NCI-H345 treated with DMSO at 0.1 percent for 48 hours (cell line): ENCODE results near the gene MUC12.

ENCODE experiments used
- DNase-seq: peaks from one replicate; lab custom pipeline; 2025; ENCODE audit not compliant: unreplicated experiment; lab: John Stamatoyannopoulos, UW

Gene MUC12

GRCh38 chr7:100952641-100953040 lies 16.7 kb upstream of the MUC12 start:
- no peak for DNase-seq

DNA sequence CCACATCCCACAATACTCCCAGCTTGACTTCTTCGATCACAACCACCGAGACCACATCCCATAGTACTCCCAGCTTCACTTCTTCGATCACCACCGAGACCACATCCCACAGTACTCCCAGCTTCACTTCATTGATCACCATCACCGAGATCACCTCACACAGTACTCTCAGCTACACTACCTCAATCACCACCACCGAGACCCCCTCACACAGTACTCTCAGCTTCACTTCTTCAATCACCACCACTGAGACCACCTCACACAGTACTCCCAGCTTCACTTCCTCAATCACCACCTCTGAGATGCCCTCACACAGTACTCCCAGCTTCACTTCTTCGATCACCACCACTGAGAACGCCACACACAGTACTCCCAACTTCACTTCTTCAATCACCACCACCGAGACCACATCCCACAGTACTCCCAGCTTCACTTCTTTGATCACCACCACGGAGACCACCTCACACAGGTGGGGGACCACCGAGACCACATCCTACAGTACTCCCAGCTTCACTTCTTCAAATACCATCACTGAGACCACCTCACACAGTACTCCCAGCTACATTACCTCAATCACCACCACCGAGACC lies 11.4 kb upstream of the MUC12 start:
- DNase-seq: no peak

GRCh38 chr7:100959894-100960293 lies 9.5 kb upstream of the MUC12 start:
- no peak for DNase-seq

DNA sequence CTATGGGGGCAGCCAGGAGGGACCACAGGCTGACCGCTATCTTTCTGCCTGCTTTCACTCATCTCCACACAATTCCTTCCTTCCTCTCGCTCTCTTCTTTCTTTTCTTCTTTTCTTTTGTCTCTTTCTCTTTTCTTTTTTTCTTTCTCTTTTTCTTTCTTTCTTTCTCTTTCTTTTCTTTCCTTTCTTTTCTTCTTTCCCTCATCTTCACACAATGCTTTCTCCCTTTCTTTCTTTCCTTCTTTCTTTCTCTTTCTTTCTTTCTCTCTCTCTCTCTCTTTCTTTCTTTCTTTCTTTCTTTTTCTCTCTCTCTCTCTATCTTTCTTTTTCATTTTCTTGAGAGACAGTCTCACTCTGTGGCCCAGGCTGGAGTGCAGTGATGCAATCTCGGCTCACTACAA lies 6.8 kb upstream of the MUC12 start:
- DNase-seq: no peak

- DNase-seq: no peak
These were observed 6.0 kb upstream of the MUC12 start for GRCh38 chr7:100963386-100963785.

DNA sequence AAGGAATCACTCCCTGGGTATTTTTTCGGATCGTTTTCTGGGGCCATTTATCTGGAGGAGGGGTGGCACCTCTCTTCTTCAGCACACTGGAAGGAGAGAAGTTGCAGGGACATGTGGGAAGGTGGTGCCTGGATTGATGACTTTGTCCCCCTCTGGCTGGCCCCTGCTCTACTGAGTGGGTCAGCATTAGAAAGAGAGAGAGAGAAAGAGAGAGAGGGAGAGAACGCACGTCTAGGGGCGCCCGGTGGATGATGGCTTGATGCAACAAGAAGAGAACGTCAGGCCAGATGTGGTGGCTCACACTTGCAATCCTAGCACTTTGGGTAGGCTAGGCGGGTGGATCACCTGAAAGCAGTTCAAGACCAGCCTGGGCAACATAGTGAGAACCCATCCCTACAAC lies 5.5 kb upstream of the MUC12 start:
- no peak for DNase-seq

- no peak for DNase-seq
These were observed 4.7 kb upstream of the MUC12 start for GRCh38 chr7:100964630-100965029.

- DNase-seq: no peak
These were observed 4.2 kb upstream of the MUC12 start for GRCh38 chr7:100965045-100965722.

DNA sequence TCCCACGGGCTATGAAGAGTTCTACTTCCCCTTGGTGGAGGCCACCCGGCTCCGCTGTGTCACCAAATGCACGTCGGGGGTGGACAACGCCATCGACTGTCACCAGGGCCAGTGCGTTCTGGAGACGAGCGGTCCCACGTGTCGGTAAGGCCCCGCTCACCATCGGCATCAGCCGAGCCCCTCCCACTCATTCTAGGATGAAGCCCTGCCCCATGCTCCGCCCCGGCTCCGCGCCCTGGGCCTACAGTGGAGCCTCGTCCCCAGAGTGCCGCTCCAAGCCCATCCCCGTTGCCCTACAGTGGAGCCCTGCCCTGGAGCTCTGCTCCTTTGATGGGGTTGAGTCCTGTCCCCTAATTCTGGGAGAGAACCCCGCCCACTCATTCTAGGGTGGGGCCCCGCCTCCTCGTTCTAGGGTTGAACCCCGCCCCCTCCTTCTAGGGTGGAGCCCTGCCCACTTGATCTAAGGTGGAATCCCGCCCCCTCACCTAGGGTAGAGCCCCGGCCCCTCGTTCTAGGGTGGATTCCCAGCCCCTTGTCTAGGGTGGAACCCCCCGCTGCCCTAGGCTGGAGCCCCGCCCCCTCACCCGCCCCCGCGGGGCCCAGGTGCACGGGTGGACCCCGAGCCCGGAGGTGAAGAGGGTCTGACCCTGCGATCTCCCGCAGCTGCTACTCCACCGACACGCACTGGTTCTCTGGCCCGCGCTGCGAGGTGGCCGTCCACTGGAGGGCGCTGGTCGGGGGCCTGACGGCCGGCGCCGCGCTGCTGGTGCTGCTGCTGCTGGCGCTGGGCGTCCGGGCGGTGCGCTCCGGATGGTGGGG lies 3.4 kb upstream of the MUC12 start:
- no peak for DNase-seq

- DNase-seq: no peak
These were observed 2.6 kb upstream of the MUC12 start for GRCh38 chr7:100966542-100967291.

DNA sequence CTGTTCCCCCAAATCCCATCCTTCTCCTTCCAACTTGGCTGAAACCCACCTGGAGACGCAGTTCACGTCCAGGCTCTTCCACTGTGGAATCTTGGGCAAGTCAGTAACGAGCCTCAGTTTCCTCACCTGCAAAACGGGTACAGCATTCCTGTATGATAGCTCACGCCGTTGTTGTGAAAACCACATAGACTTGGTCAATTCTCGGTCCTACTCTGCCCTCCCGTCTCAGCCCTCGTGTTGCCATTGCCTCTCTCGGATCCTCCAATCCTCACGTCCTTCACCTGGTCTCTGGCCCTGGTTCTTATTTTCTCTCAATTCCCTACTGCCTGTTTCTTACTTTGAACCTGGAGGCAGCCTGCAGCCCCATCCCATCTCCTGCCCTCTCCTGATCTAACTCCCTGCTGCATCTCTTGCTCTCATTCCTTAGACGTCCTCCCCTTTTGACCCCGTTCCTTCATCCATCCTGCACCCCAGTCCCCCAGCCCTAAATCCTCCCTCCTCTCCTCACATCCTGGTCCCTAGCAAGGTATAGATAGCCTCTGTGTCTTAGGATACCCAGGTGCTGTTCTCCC lies 2.0 kb upstream of the MUC12 start:
- DNase-seq: no peak

DNA sequence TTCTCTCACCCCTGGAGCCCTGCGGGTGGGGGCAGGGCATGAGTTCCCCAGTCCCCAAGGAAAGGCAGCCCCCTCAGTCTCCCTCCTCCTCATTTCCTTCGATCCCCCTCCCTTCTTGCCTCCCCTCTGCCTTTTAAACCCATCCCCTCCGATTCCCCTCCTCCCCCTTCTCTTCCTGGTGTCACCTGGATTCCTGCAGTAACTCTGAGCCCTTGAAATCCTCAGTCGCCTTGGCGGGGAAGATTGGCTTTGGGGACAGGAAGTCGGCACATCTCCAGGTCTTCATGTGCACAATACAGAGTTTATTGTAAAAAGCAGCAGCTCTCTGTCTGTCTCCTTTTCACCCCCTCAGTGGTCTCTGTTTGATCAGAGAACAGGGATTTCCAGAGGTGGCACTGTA lies 1.3 kb upstream of the MUC12 start:
- DNase-seq: no peak

GRCh38 chr7:100968650-100969049 lies 715 bp upstream of the MUC12 start:
- no peak for DNase-seq

- DNase-seq: no peak
These were observed 2.0 kb downstream of the MUC12 start for GRCh38 chr7:100971111-100972001.

DNA sequence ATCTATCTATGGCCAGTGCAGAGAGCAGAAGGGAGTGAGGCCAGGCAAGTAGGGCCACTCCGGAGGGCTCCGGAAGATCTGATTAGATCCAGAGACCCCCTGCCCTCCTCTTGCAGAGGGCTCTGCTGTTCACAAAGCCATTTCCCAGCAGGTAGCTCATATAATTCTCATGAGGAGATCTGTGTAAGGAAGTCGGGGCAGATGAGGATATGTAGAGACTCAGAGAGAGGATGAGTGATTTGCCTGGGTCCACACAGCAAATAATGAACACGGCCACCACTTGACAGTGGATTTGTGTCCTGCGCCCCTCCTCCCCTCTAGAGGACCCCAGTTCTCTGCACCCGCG lies 2.6 kb downstream of the MUC12 start:
- DNase-seq: no peak

DNA sequence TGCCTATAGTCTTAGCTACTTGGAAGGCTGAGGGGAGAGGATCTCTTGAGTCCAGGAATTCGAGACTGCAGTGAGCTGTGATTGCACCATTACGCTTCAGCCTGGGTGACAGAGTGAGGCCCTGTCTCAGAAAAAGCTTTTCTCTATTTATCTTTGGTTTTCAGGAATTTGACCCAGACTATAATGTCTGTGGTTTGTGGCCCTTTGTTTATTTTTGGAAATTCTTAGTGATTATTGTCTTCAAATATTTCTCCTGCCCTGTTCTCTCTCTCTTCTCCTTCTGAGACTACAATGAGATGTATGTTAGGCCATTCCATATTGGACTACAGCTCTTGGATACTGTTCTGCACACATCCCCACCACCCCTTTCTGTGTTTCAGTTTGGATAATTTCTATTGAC lies 4.7 kb downstream of the MUC12 start:
- no peak for DNase-seq

GRCh38 chr7:100975371-100975821 lies 6.0 kb downstream of the MUC12 start:
- DNase-seq: no peak

DNA sequence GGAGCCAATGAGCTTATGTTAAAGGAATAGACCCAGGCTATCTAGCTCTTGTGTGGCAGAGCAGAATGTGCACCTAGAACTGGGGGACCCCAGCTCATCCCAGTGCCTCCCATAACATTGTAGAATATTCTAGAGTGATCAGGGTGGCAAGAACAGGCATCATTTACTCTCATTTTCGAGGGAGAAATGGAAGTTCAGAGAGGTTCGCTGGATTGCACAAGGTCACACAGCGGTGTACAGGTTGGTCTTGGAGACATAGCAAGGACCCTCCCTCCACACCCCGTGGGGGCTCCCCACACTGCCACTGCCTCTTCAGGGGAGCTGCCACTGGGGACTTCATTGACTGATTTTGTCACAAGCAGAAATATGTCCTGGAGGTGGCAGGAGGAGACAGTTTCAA lies 8.9 kb downstream of the MUC12 start:
- DNase-seq: no peak

GRCh38 chr7:100983451-100984187 lies 14.3 kb downstream of the MUC12 start:
- DNase-seq: no peak
